HEK293 (cell line): ENCODE measurements around the gene XRN2.
"Not testable (repeated sequence)": the region's sequence is repeated elsewhere in the genome, so short reads cannot be mapped to it uniquely, and the experiment has no call there.

Experiments
- CTCF ChIA-PET: fragments of 350-600 bp; formaldehyde crosslinking; extraction: SDS; loops from one replicate; lab custom pipeline; 2021; ENCODE audit warnings: antibody characterized with exemption; lab: Yijun Ruan, JAX
- POLR2A ChIA-PET: fragments of 300-600 bp; formaldehyde crosslinking; extraction: SDS; loops from one replicate; lab custom pipeline; 2020; ENCODE audit warnings: antibody characterized with exemption, inconsistent platforms; lab: Yijun Ruan, JAX
- H3K27ac ChIP-seq: fragments of 200-500 bp; sonication (Bioruptor generic); 2 replicates; pipeline ENCODE4 v1.5.1; 2014; ENCODE audit warnings: low read depth, low read length, control low read depth, inconsistent platforms; ENCODE audit errors: extremely low read depth
- H3K36me3 ChIP-seq, 2 experiments: fragments of 200-500 bp in 1 of 2; sonication (Bioruptor generic) in 1 of 2; 1 replicate in 1 of 2; 2 replicates in 1 of 2; pipeline ENCODE4 v1.5.1; 2014 to 2017; ENCODE audit warnings: inconsistent platforms in 2 of 2, low read length in 2 of 2; ENCODE audit not compliant: control insufficient read depth in 2 of 2, insufficient read depth in 1 of 2
- H3K4me1 ChIP-seq: fragments of 200-500 bp; sonication (Bioruptor generic); 2 replicates; pipeline ENCODE4 v1.5.1; 2014; ENCODE audit warnings: mild to moderate bottlenecking, low read length, inconsistent platforms; ENCODE audit not compliant: control insufficient read depth, insufficient read depth
- H3K4me3 ChIP-seq: 2 replicates; pipeline ENCODE4 v1.5.1; 2011; ENCODE audit warnings: low read depth, mild to moderate bottlenecking, control low read depth, low read length, moderate library complexity
- H3K9me3 ChIP-seq: fragments of 200-500 bp; sonication (Bioruptor generic); 2 replicates; pipeline ENCODE4 v1.5.1; 2014; ENCODE audit warnings: low read depth, low read length, inconsistent platforms; ENCODE audit not compliant: control insufficient read depth, insufficient read depth
- AEBP2 ChIP-seq: fragments of 450-650 bp; formaldehyde crosslinking; IDR thresholded peaks from 2 replicates; pipeline ENCODE4 v1.5.1; 2016; ENCODE audit warnings: missing biosample characterization, missing genetic modification characterization, borderline replicate concordance
- TSHZ1 ChIP-seq: fragments of 450-650 bp; formaldehyde crosslinking; IDR thresholded peaks from 2 replicates; pipeline ENCODE4 v1.5.1; 2016; ENCODE audit warnings: missing biosample characterization, missing genetic modification characterization, borderline replicate concordance
- ZBTB1 ChIP-seq: fragments of 450-650 bp; formaldehyde crosslinking; IDR thresholded peaks from 2 replicates; pipeline ENCODE4 v1.5.1; 2016; ENCODE audit warnings: missing biosample characterization, missing genetic modification characterization
- ZFP69B ChIP-seq: fragments of 450-650 bp; formaldehyde crosslinking; IDR thresholded peaks from 2 replicates; pipeline ENCODE4 v1.5.1; 2016; ENCODE audit warnings: missing biosample characterization, missing genetic modification characterization
- ZNF214 ChIP-seq: fragments of 450-650 bp; formaldehyde crosslinking; IDR thresholded peaks from 2 replicates; pipeline ENCODE4 v1.5.1; 2017; ENCODE audit warnings: missing biosample characterization, mild to moderate bottlenecking, missing genetic modification characterization, borderline replicate concordance
- ZNF404 ChIP-seq: fragments of 450-650 bp; formaldehyde crosslinking; IDR thresholded peaks from 2 replicates; pipeline ENCODE4 v1.5.1; 2017; ENCODE audit warnings: missing biosample characterization, missing genetic modification characterization
- ZNF580 ChIP-seq: fragments of 450-650 bp; formaldehyde crosslinking; IDR thresholded peaks from 2 replicates; pipeline ENCODE4 v1.5.1; 2016; ENCODE audit warnings: missing biosample characterization, missing genetic modification characterization
- ZNF585B ChIP-seq: fragments of 450-650 bp; formaldehyde crosslinking; IDR thresholded peaks from 2 replicates; pipeline ENCODE4 v1.5.1; 2016; ENCODE audit warnings: missing biosample characterization, missing genetic modification characterization
- ZNF596 ChIP-seq: fragments of 450-650 bp; IDR thresholded peaks from 2 replicates; pipeline ENCODE4 v1.5.0; 2018; ENCODE audit warnings: missing biosample characterization, mild to moderate bottlenecking, missing genetic modification characterization, moderate library complexity
- ZNF610 ChIP-seq: fragments of 450-650 bp; formaldehyde crosslinking; IDR thresholded peaks from 2 replicates; pipeline ENCODE4 v1.5.1; 2016; ENCODE audit warnings: missing biosample characterization, missing genetic modification characterization, borderline replicate concordance
- ZNF664 ChIP-seq: fragments of 450-650 bp; formaldehyde crosslinking; IDR thresholded peaks from 2 replicates; pipeline ENCODE4 v1.5.1; 2016; ENCODE audit warnings: missing biosample characterization, missing genetic modification characterization
- ZNF777 ChIP-seq: fragments of 450-650 bp; formaldehyde crosslinking; IDR thresholded peaks from 2 replicates; pipeline ENCODE4 v1.5.1; 2017; ENCODE audit warnings: missing biosample characterization, missing genetic modification characterization, borderline replicate concordance
- TF ChIP-seq, protein P1 (sequence below): sonication (generic); formaldehyde crosslinking; IDR thresholded peaks from 2 replicates; pipeline ENCODE4 v1.8.1; 2022; ENCODE audit warnings: mild to moderate bottlenecking, moderate library complexity, missing genetic modification reagents

Gene XRN2

DNA sequence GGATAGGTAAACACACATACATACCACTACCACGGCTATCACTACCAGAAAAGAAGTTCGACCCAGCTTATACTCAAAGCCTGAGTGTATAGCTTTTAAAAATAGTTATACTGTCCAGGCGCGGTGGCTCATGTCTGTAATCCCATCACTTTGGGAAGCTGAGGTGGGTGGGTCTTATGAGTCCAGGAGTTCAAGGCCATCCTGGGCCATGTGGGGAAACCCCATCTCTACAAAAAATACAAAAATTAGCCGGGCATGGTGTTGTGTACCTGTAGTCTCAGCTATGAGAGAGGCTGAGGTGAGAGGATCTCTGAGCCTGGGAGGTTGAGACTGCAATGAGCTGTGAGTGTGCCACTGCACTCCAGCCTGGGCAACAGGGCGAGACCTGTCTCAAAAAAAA, 61.3 kb downstream of the XRN2 start:
- Histone ChIP-seq H3K9me3 (no peaks in the 10 kb centered on the region), H3K4me1 (peaks cover 6% of the 10 kb centered on the region; the same call in 1 of the 2 replicates), H3K4me3 (no peak overlapping the region), H3K36me3 (peaks cover 28 to 78% of the 10 kb centered on the region in 2 experiments)
- ChIA-PET CTCF (interaction anchor here (0.5 kb wide), 1 partner anchor 504 kb away, joined by 3 read pairs; no protein-coding TSS in a partner anchor), POLR2A (no interaction called here)
- TF ChIP-seq, protein P1, sequence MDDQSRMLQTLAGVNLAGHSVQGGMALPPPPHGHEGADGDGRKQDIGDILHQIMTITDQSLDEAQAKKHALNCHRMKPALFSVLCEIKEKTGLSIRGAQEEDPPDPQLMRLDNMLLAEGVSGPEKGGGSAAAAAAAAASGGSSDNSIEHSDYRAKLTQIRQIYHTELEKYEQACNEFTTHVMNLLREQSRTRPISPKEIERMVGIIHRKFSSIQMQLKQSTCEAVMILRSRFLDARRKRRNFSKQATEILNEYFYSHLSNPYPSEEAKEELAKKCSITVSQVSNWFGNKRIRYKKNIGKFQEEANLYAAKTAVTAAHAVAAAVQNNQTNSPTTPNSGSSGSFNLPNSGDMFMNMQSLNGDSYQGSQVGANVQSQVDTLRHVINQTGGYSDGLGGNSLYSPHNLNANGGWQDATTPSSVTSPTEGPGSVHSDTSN (CRISPR knock-in tag), result no peak
- no peak for TF ChIP-seq ZNF580
- no peak for TF ChIP-seq ZNF610 (tag by site-specific recombination)
- TF ChIP-seq ZBTB1, result no peak
- no peak for TF ChIP-seq ZNF596
- no peak for TF ChIP-seq ZNF777
- TF ChIP-seq AEBP2 (tag by site-specific recombination), result no peak
- TF ChIP-seq, all 188 proteins: peak for 0
- H3K27ac ChIP-seq, result no peak overlapping the region

DNA sequence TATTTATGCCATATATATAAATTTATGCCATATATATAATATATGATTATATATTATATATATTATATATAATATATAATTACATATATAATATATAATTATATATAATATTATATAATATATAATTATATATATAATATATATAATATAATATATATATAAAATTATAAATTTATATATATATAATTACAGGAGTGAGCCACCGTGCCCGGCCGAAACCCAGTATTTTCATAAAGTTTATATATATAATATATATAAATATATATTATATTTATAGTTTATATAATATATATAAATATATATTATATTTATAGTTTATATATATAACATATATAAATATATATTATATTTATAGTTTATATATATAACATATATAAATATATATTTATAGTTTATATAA, 62.6 kb downstream of the XRN2 start:
- TF ChIP-seq ZNF214 (tag by site-specific recombination), result no peak
- TF ChIP-seq ZNF585B (tag by site-specific recombination), result no peak
- no peak for TF ChIP-seq TSHZ1 (tag by site-specific recombination)
- TF ChIP-seq ZNF664 (tag by site-specific recombination), result no peak
- no peak for TF ChIP-seq ZFP69B (tag by site-specific recombination)
- TF ChIP-seq ZNF404 (tag by site-specific recombination), result no peak
- TF ChIP-seq, all 188 proteins: peak for 0
- peaks cover 26 to 67% of the 10 kb centered on the region in 2 experiments for H3K36me3 ChIP-seq
- POLR2A ChIA-PET, result interaction anchor here (0.6 kb wide), 1 partner anchor 8 kb away, joined by 3 read pairs; no protein-coding TSS in a partner anchor

GRCh38 chr20:21366273-21366672, 63.1 kb downstream of the XRN2 start:
- H3K4me3 ChIP-seq, H3K4me1 ChIP-seq, H3K27ac ChIP-seq, H3K9me3 ChIP-seq, CTCF ChIA-PET: not testable (repeated sequence)
- H3K36me3 ChIP-seq, result peaks cover 26 to 70% of the 10 kb centered on the region in 2 experiments
- POLR2A ChIA-PET, result interaction anchor here (0.6 kb wide), 1 partner anchor 9 kb away, joined by 3 read pairs; no protein-coding TSS in a partner anchor

More for the DNA sequence above, 62.6 kb downstream of the XRN2 start:
- H3K4me1 ChIP-seq, result 0 out of 2 replicates have a peak, but pooled peaks cover 2% of the 10 kb centered on the region
- H3K27ac ChIP-seq, result no peak overlapping the region
- CTCF ChIA-PET, result interaction anchor here (0.6 kb wide), 1 partner anchor 1617 kb away, joined by 3 read pairs; no protein-coding TSS in a partner anchor
- H3K4me3 ChIP-seq, result no peak overlapping the region
- no peaks in the 10 kb centered on the region for H3K9me3 ChIP-seq
